ENCODE measurements around the gene MLLT1.

MLLT1 gene

GRCh38 chr19:6233827-6234511 is 45.8 kb downstream of the MLLT1 start:
- DNase-seq: no peak

GRCh38 chr19:6233056-6233826 is 46.5 kb downstream of the MLLT1 start:
- DNase-seq: no peak

DNA sequence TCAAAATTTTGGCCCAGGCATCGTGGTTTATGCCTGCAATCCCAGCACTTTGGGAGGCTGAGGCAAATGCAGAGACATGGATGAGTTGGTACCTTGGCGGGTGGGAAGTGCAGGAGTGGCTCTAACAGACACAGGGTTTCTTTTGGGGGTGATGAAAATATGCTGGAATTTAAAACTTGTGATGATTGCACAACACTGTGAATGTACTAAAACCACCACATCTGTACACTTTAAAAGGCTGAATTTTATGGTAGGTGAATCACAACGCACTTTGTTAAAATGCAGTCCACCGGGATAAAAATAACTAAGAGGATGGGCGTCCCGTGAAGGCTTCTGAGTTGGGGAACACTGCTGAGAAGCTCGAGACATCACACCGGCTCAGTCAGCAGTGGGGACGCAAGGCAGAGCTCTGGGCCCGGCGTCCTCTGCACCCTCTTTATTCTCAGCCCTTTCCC is 47.1 kb downstream of the MLLT1 start:
- no peak for DNase-seq

- no peak for DNase-seq
Observed at GRCh38 chr19:6230991-6231448, 48.8 kb downstream of the MLLT1 start.

DNA sequence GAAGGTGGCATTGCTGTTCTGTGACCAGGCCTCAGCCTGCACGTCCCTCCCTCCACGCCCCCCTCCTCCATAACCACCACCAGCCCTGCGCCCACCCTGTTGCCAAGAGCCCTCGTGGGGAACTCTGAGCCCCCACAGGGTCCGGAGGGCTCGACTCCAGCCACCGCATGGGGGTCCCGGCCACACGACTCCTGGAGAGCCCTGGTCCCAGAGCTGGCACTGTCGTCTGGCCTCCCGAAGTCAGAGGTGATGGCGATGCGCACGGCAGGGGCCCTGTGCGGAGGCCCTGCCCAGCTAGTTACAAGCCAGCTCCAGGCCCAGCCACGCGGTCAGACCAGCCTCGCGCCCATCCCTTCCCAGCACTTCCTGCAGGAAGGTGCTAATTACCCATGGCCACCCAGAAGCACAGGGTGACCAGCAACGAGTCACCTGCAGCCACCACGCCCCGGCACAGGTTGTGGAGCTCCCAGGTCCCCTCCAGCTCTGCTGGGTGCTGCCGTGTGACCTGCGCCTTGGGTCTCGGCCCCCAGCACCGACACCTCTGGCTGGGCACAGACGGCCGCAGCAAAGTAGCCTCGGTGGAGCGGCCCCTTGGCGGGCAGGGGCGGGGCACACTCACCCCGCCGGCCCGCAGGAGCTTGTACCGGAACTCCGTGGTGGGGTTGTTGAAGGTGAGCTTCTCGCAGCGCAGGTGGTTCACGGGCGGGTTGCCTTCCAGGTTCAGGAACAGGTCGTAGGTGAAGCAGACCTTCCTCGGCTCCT is 49.6 kb downstream of the MLLT1 start:
- no peak for DNase-seq

DNA sequence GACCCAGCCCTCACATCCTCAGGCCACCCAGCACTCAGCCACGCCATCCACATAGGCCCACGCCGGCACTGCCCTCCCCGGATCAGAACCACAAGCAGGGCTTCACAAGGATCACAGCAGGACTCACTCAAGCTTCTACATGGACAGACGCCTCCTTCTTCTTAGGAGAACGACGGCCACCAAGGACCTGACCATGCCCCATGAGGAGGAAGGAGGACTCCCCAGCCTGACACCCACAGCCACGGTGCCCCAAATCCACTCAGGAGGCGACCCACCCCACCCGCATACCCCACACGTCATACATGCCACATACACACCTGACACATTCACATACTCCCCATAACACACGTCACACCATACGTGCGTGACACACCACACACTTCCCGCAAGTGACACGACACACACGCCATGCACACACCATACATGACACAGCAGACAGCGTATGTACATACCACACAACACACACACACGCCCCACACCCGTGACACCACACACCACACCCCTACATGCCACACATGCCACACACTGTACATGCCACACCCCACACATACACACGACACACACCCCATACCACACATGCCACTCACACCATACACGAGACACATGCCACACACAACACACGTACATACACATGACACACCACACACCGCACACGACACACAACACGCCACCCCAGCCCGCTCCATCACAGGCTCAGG is 50.4 kb downstream of the MLLT1 start:
- DNase-seq: no peak

GRCh38 chr19:6228551-6229215 is 51.1 kb downstream of the MLLT1 start:
- no peak for DNase-seq

DNA sequence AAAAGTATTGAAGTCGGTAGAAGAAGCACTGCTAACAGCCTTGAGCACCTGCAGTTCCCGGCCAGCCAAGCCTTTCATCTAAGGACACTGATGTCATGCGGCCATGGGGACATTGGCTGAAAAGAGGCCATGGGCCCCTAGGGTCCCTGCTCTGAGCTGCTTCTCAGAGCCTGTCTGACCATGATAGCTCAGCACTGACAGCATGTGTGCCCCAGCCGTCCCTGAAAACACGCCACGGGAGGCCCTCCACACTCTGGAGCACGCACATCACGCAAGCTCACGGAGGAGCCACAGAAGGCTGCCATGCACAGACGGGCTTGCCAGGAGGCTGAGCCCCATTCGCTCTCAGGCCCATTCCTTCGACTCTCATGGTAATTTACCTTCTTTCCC is 51.8 kb downstream of the MLLT1 start:
- no peak for DNase-seq

GRCh38 chr19:6227156-6227935 is 52.4 kb downstream of the MLLT1 start:
- DNase-seq: no peak

- DNase-seq: no peak
Observed at GRCh38 chr19:6226444-6227155, 53.2 kb downstream of the MLLT1 start.

DNA sequence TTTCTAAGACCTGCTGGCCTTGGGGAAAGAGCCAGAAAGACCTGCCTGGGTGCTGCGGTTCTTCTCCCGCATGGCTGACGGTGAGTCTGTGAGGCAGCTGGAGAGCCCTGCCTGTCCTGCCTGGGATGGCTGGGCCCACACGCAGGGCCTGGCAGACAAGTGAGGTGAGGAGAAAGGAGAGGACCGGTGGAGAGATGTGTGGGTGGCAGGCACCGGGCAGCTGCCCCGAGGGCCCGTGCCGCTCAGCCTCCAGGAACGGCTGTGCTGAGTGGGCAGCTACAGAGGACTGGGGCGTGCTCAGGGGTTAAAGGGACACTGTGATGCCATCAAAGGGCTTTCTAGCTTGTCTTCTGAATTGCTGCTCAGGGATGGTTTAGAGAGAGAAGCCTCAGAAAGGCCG is 53.8 kb downstream of the MLLT1 start:
- no peak for DNase-seq

GRCh38 chr19:6225232-6225865 is 54.4 kb downstream of the MLLT1 start:
- no peak for DNase-seq

DNA sequence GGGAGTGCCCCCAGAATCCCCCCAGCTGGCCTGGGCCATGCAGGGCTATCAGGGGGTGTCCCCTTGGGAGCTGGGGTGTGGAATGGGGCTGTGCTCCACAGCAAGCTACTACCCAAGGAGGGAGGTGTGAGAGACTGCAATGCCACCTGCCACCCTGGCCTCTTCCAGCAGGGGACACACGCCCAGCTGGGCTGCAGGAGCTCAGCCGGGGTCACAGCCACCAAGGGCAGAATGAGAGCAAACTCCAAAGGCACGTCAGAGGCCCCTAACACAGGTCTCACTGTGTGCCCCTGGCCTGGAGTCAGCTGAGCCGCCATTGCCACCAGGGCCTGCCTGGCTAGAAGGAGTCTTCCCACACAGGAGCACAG is 55.5 kb downstream of the MLLT1 start:
- DNase-seq: no peak

GRCh38 chr19:6223461-6224307 is 56.1 kb downstream of the MLLT1 start:
- no peak for DNase-seq

- no peak for DNase-seq
Observed at GRCh38 chr19:6222884-6223283, 56.9 kb downstream of the MLLT1 start.

- no peak for DNase-seq
Observed at GRCh38 chr19:6221878-6222746, 57.7 kb downstream of the MLLT1 start.

GRCh38 chr19:6221220-6221877 is 58.4 kb downstream of the MLLT1 start:
- DNase-seq: no peak

Data from activated effector memory CD4-positive, alpha-beta T cell treated with Interleukin-2 at 50 U/mL for 16 hours (primary cell).